ENCODE results near the gene COMMD8.
A peak's percentile ranks its signal among the peaks of the same experiment; 100 is the strongest.
"Not testable (repeated sequence)": the region's sequence is repeated elsewhere in the genome, so short reads cannot be mapped to it uniquely, and the experiment has no call there.

Gene COMMD8

DNA sequence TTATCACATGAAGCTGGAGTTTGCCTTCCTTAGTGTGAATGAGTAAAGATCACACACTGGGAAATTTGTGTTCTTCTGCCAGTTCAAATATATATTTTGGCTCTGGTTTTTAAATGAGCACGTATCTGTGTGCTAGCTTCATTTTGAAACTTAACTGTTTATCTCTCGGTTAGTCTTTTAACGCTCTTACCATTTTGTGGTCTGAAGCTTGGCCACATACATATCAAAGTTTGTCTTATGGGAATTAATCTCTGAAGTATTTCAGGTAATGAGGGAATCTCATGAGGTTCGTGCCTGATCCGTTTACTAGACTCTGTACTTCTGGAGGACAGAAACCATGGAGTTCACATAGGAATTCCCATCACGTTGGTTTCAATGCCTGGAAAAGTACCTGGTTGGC lies 35.4 kb upstream of the COMMD8 start:
- H3K4me3 ChIP-seq (replicated peaks; ENCODE audit: low read depth, low read length), result no peak overlapping the region
- TF ChIP-seq, protein P1, sequence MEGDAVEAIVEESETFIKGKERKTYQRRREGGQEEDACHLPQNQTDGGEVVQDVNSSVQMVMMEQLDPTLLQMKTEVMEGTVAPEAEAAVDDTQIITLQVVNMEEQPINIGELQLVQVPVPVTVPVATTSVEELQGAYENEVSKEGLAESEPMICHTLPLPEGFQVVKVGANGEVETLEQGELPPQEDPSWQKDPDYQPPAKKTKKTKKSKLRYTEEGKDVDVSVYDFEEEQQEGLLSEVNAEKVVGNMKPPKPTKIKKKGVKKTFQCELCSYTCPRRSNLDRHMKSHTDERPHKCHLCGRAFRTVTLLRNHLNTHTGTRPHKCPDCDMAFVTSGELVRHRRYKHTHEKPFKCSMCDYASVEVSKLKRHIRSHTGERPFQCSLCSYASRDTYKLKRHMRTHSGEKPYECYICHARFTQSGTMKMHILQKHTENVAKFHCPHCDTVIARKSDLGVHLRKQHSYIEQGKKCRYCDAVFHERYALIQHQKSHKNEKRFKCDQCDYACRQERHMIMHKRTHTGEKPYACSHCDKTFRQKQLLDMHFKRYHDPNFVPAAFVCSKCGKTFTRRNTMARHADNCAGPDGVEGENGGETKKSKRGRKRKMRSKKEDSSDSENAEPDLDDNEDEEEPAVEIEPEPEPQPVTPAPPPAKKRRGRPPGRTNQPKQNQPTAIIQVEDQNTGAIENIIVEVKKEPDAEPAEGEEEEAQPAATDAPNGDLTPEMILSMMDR (IDR thresholded peaks at IDR 0.05; ENCODE audit: low read depth, low read length, missing control alignments), result no peak
- no peak for DNase-seq (ENCODE audit: extremely low read depth, low read depth)

DNA sequence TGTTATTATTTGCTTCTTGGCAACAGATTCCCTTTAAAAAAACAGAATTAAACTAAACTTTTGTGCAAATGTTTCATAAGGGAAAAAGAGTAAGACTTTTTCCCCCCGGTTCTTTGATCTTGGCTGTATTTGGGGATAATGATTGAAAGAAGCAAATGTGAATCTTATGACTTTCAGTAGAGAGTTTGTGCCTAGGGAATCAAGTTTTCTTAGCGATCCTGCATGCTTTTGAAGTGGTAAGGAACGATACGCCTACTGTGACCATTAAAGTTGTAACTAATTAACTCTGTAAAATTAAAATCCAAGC lies 30.6 kb upstream of the COMMD8 start:
- TF ChIP-seq, protein P1 (IDR thresholded peaks at IDR 0.05; ENCODE audit: low read depth, low read length, missing control alignments), result no peak
- H3K4me3 ChIP-seq (replicated peaks; ENCODE audit: low read depth, low read length), result no peak overlapping the region
- no peak for DNase-seq (ENCODE audit: extremely low read depth, low read depth)

DNA sequence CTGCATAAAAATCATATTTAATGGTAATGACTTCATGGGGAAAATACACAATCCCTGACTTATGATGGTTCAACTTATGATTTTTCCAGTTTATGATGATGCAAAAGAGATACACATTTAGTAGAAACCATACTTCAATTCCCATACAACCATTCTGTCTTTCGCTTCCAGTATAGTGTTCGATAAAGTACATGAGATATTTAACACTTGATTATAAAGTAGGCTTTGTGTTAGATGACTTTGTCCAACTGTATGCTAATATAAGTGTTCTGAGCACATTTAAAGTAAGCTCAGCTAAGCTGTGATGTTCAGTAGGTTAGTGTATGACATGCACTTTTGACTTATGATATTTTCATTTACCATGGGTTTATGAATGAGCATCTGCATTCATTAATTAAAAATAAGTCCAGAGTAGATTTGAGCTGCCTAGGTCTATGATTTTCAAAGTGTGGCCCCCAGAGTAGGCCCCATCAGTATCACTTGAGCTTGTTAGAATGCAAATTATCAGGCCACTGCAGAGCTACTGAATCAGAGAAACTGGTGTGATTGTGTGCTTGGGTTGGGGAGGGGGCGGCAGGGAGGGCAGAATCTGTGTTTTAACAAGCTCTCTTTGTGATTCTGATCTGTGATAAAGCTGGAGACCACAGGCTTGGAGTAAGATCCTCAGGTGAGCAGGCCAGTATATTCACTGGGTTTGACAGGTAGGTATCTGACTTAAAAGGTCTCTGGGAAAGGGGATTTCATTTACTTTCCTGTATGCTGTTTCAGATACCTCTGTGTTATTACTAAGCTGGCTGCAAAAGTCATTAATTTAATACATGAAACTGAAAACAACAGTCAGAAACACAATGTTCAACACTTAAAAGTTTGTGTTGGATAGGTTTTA lies 30.0 kb upstream of the COMMD8 start:
- no peak for DNase-seq (ENCODE audit: extremely low read depth, low read depth)
- no peak overlapping the region for H3K4me3 ChIP-seq (replicated peaks; ENCODE audit: low read depth, low read length)
- TF ChIP-seq, protein P1 (IDR thresholded peaks at IDR 0.05; ENCODE audit: low read depth, low read length, missing control alignments), result no peak

DNA sequence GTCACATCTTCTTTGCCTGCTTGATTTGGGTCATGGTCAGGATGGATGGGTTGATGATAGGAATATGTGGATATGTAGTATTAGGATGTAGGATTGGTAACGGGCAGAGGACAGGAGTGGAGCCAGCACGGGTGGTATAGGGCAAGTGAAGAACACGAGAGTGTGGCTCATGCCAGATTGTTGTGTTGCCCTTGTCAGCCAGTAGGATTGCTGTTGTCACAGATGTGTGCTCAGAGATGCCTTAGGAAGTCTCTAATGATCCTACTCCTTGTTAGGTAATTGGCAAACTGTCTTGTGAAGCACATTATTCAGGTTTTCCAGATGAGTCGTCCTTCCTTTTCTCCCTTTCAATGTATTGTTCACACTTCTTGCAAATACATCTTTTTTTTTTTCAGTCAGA lies 27.0 kb upstream of the COMMD8 start:
- TF ChIP-seq, protein P1 (IDR thresholded peaks at IDR 0.05; ENCODE audit: low read depth, low read length, missing control alignments), result peak; percentile 59
- peak; percentile 33 for DNase-seq (ENCODE audit: extremely low read depth, low read depth)

DNA sequence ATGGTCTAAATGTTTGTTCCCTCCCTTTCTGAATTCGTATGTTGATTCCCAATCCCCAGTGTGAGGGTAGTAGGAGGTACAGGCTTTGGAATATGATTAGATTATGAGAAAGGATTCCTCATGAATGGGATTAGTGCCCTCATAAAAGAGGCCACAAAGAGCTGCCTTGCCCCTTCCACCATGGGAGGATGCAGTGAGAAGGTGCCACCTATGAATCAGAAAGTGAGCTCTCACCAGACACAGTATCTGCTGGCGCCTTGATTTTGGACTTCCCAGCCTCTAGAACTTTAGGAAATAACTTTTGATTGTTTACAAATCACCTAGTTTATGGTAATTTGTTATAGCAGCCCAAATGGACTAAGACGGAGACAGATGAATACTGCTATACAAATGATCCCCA lies 25.2 kb upstream of the COMMD8 start:
- H3K4me3 ChIP-seq (replicated peaks; ENCODE audit: low read depth, low read length), result no peak overlapping the region
- DNase-seq (ENCODE audit: extremely low read depth, low read depth), result no peak
- TF ChIP-seq, protein P1 (IDR thresholded peaks at IDR 0.05; ENCODE audit: low read depth, low read length, missing control alignments), result no peak

More for the DNA sequence above, 27.0 kb upstream of the COMMD8 start:
- H3K4me3 ChIP-seq (replicated peaks; ENCODE audit: low read depth, low read length), result no peak overlapping the region

DNA sequence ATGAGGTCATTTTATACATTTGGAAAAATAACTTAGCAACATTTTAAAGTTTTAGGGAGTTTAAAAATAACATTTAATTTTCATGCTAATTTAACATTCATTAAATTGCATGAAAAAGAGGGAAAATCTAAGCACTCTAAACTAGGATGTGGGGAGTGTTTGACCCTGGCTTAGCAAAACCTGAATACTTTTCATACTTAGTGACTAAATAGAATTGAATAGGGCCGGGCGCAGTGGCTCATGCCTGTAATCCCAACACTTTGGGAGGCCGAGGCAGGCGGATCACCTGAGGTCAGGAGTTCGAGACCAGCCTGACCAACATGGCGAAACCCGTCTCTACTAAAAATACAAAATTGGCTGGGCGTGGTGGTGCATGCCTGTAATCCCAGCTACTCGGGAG lies 23.2 kb upstream of the COMMD8 start:
- H3K4me3 ChIP-seq (replicated peaks; ENCODE audit: low read depth, low read length), result peak overlapping the region; percentile 67
- not testable (repeated sequence) for DNase-seq (ENCODE audit: extremely low read depth, low read depth)

DNA sequence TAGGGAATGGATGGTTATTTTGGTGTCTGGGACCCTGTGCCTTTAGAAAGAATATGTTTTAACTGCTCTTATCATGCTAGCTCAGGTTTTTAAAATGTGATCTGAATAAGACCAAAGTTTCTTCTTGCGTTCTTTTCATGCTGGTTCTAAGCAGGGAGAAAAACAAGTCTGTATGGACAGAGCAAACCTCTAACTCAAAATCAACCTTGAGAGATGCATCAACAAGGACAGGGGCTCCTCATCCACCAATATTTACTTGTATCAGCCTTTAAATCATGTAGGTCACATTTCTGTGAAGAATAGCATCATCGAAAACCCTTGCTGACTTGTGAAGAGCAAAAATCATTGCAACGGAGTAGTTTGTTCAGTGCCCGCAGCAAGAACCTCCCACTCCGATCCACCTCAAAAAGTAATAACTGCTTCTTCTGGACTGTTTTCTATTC lies 22.8 kb upstream of the COMMD8 start:
- H3K4me3 ChIP-seq (replicated peaks; ENCODE audit: low read depth, low read length), result peak overlapping the region; percentile 67
- DNase-seq (ENCODE audit: extremely low read depth, low read depth), result no peak
- TF ChIP-seq, protein P1 (IDR thresholded peaks at IDR 0.05; ENCODE audit: low read depth, low read length, missing control alignments), result no peak

Measured in HFF-Myc (cell line).